ENCODE data around the gene PIEZO2. TPM values are rescaled to one million over a fixed set of nuclear protein-coding genes. Genes with fewer than 3 reads are reported as not detected.
"Not testable (repeated sequence)": the region's sequence is repeated elsewhere in the genome, so short reads cannot be mapped to it uniquely, and the experiment has no call there.

PIEZO2 gene
- total and polyA plus RNA-seq, 2 of the 8 experiments (the other 6 are each of a cell fraction or from before 2014, with no cell fraction given), result 4.7 to 16.5 TPM

DNA sequence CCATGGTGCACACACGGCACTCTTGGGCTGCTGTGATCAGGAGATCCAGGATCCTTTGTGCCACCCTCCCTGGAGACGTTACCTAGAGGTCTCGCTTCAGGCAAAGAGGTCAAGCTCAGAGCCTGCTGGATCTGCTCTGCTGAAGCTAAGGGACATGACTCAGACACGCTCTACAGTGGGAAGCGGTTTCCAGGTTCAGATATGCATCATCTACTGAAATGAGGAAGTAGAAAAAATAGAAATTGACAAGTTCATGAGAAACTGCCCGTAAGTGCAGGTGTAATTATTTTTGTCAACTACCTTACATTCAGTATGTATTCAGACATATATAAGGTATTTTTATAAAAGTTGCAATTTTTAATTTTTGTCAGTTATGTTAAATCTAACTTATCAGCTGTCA lies 520.3 kb downstream of the PIEZO2 start:
- 93% methylated on average over 6 of the region's 6 CpGs; no CpG with 5 or more reads in 1 of the 2 experiments for WGBS, 2 experiments (ENCODE audit: extremely low coverage in 1 of 2, insufficient coverage in 1 of 2, insufficient read length in 1 of 2, insufficient replicate concordance in 2 of 2, low coverage in 1 of 2, low lambda C conversion rate in 2 of 2, missing lambda C conversion rate in 1 of 2)
- H3K4me3 ChIP-seq (ENCODE audit: extremely low read depth in 1 of 4, insufficient read depth in 2 of 4, low read depth in 3 of 4, low read length in 4 of 4); H4K20me1 ChIP-seq (replicated peaks in 1 of 2; ENCODE audit: control insufficient read depth in 1 of 2, insufficient read depth in 2 of 2, low read length in 2 of 2); H2BK20ac ChIP-seq (ENCODE audit: low read length); H3K56ac ChIP-seq (replicated peaks; ENCODE audit: insufficient read length, low read depth, low read length); POLR2A ChIA-PET (ENCODE audit: partially characterized antibody); H3K4me2 ChIP-seq (ENCODE audit: insufficient read depth in 1 of 2, low read depth in 2 of 2, low read length in 2 of 2); H3K23me2 ChIP-seq (ENCODE audit: low read depth, low read length); H2BK12ac ChIP-seq (ENCODE audit: low read depth, low read length); H4K91ac ChIP-seq (replicated peaks; ENCODE audit: insufficient read length, low read length); H2BK120ac ChIP-seq (replicated peaks; ENCODE audit: low read depth, low read length); H3K9me3 ChIP-seq (ENCODE audit: insufficient read depth in 2 of 2, low read depth in 1 of 2, low read length in 1 of 2); H4K5ac ChIP-seq (ENCODE audit: insufficient read length, low read depth, low read length); H3K23ac ChIP-seq (ENCODE audit: insufficient read length); H3K14ac ChIP-seq (ENCODE audit: insufficient read length); H3K27me3 ChIP-seq (replicated peaks in 1 of 4; ENCODE audit: control insufficient read depth in 3 of 4, extremely low read depth in 1 of 4, insufficient read depth in 3 of 4, low read length in 3 of 4); DNase-seq (ENCODE audit: low read depth in 1 of 2, low spot score in 2 of 2); H2AFZ ChIP-seq (ENCODE audit: low read length); H4K8ac ChIP-seq (ENCODE audit: extremely low read depth, insufficient read depth, low read length); H3K36me3 ChIP-seq (ENCODE audit: control insufficient read depth in 2 of 4, insufficient read depth in 4 of 4, low read length in 3 of 4); H2AK5ac ChIP-seq (ENCODE audit: low read depth, low read length); FAIRE-seq; H3K27ac ChIP-seq (ENCODE audit: low read depth, low read length); H2BK5ac ChIP-seq (ENCODE audit: low read depth, low read length); H3K79me1 ChIP-seq (ENCODE audit: low read depth, low read length); H3K4ac ChIP-seq (replicated peaks; ENCODE audit: insufficient read length, low read depth, low read length); H3K4me1 ChIP-seq (replicated peaks in 1 of 4; ENCODE audit: control insufficient read depth in 3 of 4, insufficient read depth in 4 of 4, low read length in 3 of 4); H3K79me2 ChIP-seq (ENCODE audit: control insufficient read depth in 1 of 2, insufficient read depth in 2 of 2, low read length in 2 of 2); H3K9ac ChIP-seq (replicated peaks in 1 of 4; ENCODE audit: extremely low read depth in 1 of 4, low read depth in 3 of 4, low read length in 3 of 4); CTCF ChIA-PET (ENCODE audit: partially characterized antibody); H3K18ac ChIP-seq (ENCODE audit: extremely low read depth, low read length); H2BK15ac ChIP-seq (ENCODE audit: low read length): not testable (repeated sequence)

DNA sequence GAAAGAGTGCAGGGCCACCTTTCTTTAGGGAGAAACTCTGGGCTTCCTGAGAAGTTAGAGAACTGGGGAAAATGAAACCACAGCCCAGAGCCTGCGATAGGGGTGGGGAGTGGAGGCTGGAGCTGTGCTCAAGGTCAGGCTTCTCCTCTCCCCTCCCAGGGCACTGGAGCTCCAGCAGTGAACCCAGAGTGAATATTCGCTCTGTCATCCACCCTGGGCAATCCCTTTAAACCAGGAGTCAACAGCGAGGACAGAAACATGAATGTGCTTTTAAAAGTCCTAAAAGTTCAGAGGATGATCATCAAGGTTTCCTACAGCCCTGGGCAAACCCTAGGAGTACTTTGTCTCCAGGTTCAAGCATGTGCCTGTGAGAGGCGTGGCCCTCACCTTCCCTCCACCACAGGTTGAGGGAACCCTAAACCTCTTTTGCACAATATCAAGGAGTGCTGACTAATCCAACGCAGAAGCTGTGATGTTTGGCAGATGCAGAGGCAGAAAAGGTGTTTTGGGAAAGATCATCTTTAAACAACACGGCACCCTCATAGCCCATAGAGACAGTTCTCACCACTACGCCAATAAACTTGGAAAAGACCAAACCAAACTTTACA lies 522.7 kb downstream of the PIEZO2 start:
- H3K23ac ChIP-seq (ENCODE audit: insufficient read length); POLR2A ChIA-PET (ENCODE audit: partially characterized antibody); H2BK120ac ChIP-seq (replicated peaks; ENCODE audit: low read depth, low read length): not testable (repeated sequence)

More for the DNA sequence above, 522.7 kb downstream of the PIEZO2 start:
- H3K4me3 ChIP-seq (ENCODE audit: extremely low read depth in 1 of 4, insufficient read depth in 2 of 4, low read depth in 3 of 4, low read length in 4 of 4); H3K18ac ChIP-seq (ENCODE audit: extremely low read depth, low read length); H3K4me1 ChIP-seq (replicated peaks in 1 of 4; ENCODE audit: control insufficient read depth in 3 of 4, insufficient read depth in 4 of 4, low read length in 3 of 4); H2BK5ac ChIP-seq (ENCODE audit: low read depth, low read length); H2AFZ ChIP-seq (ENCODE audit: low read length); H3K14ac ChIP-seq (ENCODE audit: insufficient read length); H3K4me2 ChIP-seq (ENCODE audit: insufficient read depth in 1 of 2, low read depth in 2 of 2, low read length in 2 of 2); H2BK15ac ChIP-seq (ENCODE audit: low read length); DNase-seq (ENCODE audit: low read depth in 1 of 2, low spot score in 2 of 2); H3K36me3 ChIP-seq (ENCODE audit: control insufficient read depth in 2 of 4, insufficient read depth in 4 of 4, low read length in 3 of 4); H3K79me1 ChIP-seq (ENCODE audit: low read depth, low read length); H4K8ac ChIP-seq (ENCODE audit: extremely low read depth, insufficient read depth, low read length); H3K79me2 ChIP-seq (ENCODE audit: control insufficient read depth in 1 of 2, insufficient read depth in 2 of 2, low read length in 2 of 2); H2BK20ac ChIP-seq (ENCODE audit: low read length); H2AK5ac ChIP-seq (ENCODE audit: low read depth, low read length); CTCF ChIA-PET (ENCODE audit: partially characterized antibody); FAIRE-seq; H3K9me3 ChIP-seq (ENCODE audit: insufficient read depth in 2 of 2, low read depth in 1 of 2, low read length in 1 of 2); H3K27ac ChIP-seq (ENCODE audit: low read depth, low read length); H3K23me2 ChIP-seq (ENCODE audit: low read depth, low read length); H2BK12ac ChIP-seq (ENCODE audit: low read depth, low read length); H4K91ac ChIP-seq (replicated peaks; ENCODE audit: insufficient read length, low read length); H3K9ac ChIP-seq (replicated peaks in 1 of 4; ENCODE audit: extremely low read depth in 1 of 4, low read depth in 3 of 4, low read length in 3 of 4); H4K5ac ChIP-seq (ENCODE audit: insufficient read length, low read depth, low read length); H3K27me3 ChIP-seq (replicated peaks in 1 of 4; ENCODE audit: control insufficient read depth in 3 of 4, extremely low read depth in 1 of 4, insufficient read depth in 3 of 4, low read length in 3 of 4); H3K4ac ChIP-seq (replicated peaks; ENCODE audit: insufficient read length, low read depth, low read length); H3K56ac ChIP-seq (replicated peaks; ENCODE audit: insufficient read length, low read depth, low read length); H4K20me1 ChIP-seq (replicated peaks in 1 of 2; ENCODE audit: control insufficient read depth in 1 of 2, insufficient read depth in 2 of 2, low read length in 2 of 2): not testable (repeated sequence)
- WGBS, 2 experiments (ENCODE audit: extremely low coverage in 1 of 2, insufficient coverage in 1 of 2, insufficient read length in 1 of 2, insufficient replicate concordance in 2 of 2, low coverage in 1 of 2, low lambda C conversion rate in 2 of 2, missing lambda C conversion rate in 1 of 2), result 91% methylated on average over 5 of the region's 7 CpGs; no CpG with 5 or more reads in 1 of the 2 experiments
